Activated T-cell treated with anti-CD3 and anti-CD28 coated beads, Interleukin-2, amount 50 U/mL, for 4 hours (primary cell): ENCODE measurements around the gene TOLLIP. TPM values are rescaled to one million over a fixed set of nuclear protein-coding genes. Genes with fewer than 3 reads are reported as not detected.

Source experiments
- ATAC-seq, 2 donors: fragments of 200-7000 bp; cut with Tn5 transposase; one replicate each; pipeline ENCODE4 v1.10.0; 2021
- DNase-seq: peaks from one replicate; pipeline ENCODE4 v3.0.0-alpha.2; 2020
- H3K27me3 Mint-ChIP-seq: one replicate; pipeline ENCODE4 v1.8.0; 2021; ENCODE audit warnings: low read depth, mixed read lengths
- H3K36me3 Mint-ChIP-seq: one replicate; pipeline ENCODE4 v1.8.0; 2022; ENCODE audit warnings: mixed read lengths; ENCODE audit not compliant: insufficient read depth
- H3K4me1 Mint-ChIP-seq: one replicate; pipeline ENCODE4 v1.8.0; 2021; ENCODE audit warnings: low read depth, mixed read lengths
- H3K4me3 Mint-ChIP-seq: one replicate; pipeline ENCODE4 v1.8.0; 2021; ENCODE audit warnings: mild to moderate bottlenecking, moderate library complexity, mixed read lengths
- H3K9me3 Mint-ChIP-seq: one replicate; pipeline ENCODE4 v1.8.0; 2021; ENCODE audit warnings: mixed read lengths
- total RNA-seq, 3 donors: library from RNA; stranded (reverse); gene quantifications; one replicate each; pipeline ENCODE4 v1.2.1, GENCODE V29; 2021

The TOLLIP gene
- total RNA-seq, 3 donors from 2014 or later = 38.0 to 45.9 (median 44.3) TPM

DNA sequence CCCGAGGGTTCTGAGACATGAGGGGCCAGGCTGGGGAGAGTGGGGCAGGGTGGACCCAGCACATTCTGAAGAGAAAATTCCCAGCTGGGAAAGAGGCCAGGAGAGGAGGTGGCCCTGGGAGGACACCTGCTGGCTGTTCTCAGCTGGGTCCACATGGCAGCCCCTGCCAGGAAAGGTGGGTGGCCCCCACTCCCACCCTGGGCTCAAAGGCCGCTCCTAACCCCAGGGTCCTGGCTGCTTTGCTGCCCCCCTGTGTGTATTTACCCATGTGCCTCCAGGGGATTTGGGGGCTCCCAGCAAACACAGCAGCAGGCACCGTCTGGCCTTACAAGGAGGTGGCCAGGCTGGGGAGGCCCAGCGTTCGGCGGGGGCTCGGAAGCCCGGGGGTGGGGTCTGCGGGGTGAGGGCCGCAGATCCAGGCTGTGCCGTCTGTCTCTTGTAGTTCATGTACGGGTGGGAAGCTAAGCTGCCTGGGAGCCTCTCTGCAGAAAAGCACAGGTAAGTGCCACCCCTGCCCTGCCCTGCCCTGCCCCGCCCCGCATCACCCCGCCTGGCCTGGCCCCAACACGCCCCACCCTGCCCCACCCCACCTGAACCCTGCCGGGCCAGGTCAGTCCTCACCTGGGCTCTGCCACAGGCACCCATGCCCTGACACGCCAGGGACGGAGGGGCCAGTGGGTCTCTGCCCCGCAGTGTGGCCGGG, 75.9 kb downstream of the TOLLIP start:
- ATAC-seq (no peak), DNase-seq (no peak)
- Mint-ChIP-seq H3K27me3 (no peaks in the 10 kb centered on the region), H3K4me1 (no peaks in the 10 kb centered on the region), H3K9me3 (no peaks in the 10 kb centered on the region), H3K36me3 (no peaks in the 10 kb centered on the region), H3K4me3 (no peak overlapping the region)

- DNase-seq (no peak), ATAC-seq (no peak)
- H3K9me3 Mint-ChIP-seq = no peaks in the 10 kb centered on the region
- H3K27me3 Mint-ChIP-seq = no peaks in the 10 kb centered on the region
- H3K4me1 Mint-ChIP-seq = no peaks in the 10 kb centered on the region
- H3K4me3 Mint-ChIP-seq = no peak overlapping the region
- no peaks in the 10 kb centered on the region for H3K36me3 Mint-ChIP-seq
Observed at GRCh38 chr11:1232883-1233321, 76.5 kb downstream of the TOLLIP start.

DNA sequence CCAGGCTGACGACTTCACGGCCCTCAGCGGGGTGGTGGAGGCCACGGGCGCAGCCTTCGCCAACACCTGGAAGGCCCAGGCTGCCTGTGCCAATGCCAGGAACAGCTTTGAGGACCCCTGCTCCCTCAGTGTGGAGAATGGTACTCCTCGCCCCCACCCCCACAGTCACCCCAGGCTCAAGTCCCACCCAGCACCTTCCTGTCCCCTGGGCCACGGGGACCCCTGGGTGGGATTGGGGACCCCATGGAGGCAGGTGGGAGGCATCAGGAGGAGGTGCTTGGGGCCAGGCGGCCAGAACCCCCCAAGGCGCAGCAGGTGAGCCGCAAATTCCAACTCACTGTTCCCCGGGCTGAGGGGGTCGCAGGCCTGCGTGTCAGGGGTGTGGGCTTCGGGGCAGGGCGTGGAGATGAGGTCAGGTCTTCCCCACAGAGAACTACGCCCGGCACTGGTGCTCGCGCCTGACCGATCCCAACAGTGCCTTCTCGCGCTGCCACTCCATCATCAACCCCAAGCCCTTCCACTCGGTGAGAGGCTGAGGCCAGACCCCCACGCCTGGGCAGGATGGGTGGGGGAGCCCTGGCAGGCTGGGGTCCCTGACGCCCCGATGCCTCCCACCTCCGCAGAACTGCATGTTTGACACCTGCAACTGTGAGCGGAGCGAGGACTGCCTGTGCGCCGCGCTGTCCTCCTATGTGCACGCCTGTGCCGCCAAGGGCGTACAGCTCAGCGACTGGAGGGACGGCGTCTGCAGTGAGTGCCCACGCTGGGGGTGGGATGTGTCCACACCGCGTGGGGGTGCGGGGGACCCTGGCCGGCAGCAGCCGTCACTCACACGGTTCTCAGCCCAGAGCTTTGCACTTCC, 77.2 kb downstream of the TOLLIP start:
- no peak overlapping the region for H3K4me3 Mint-ChIP-seq
- ATAC-seq = no peak
- no peaks in the 10 kb centered on the region for H3K9me3 Mint-ChIP-seq
- no peaks in the 10 kb centered on the region for H3K4me1 Mint-ChIP-seq
- DNase-seq = no peak
- no peaks in the 10 kb centered on the region for H3K36me3 Mint-ChIP-seq
- H3K27me3 Mint-ChIP-seq = no peaks in the 10 kb centered on the region

DNA sequence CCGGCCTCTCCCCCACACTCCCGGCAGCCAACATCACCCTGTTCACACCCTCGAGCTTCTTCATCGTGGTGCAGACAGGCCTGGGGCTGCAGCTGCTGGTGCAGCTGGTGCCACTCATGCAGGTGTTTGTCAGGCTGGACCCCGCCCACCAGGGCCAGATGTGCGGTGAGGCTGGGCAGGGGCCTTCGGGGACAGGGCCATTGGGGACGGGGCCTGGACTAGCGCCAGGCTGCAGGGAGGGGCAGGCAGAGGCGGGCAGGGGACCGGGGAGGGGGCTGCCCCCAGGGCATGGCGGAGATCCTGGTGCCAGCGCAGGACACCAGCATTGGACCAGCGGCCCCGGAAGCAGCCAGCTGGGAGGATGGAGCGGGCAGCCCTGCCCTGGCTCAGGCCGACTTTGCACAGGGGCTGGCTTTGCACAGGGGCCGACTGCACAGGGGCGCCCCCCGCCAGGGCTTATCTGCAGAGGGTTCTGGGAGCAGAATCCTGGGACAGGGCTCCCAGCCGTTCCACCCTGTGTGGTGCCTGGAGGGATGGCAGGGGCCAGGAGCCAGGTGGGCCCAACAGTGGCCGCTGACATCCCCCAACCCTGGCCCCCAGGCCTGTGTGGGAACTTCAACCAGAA, 77.9 kb downstream of the TOLLIP start:
- Mint-ChIP-seq H3K4me3 (no peak overlapping the region), H3K36me3 (no peaks in the 10 kb centered on the region), H3K9me3 (no peaks in the 10 kb centered on the region), H3K4me1 (no peaks in the 10 kb centered on the region), H3K27me3 (no peaks in the 10 kb centered on the region)
- ATAC-seq (no peak), DNase-seq (no peak)

GRCh38 chr11:1230456-1231395, 78.7 kb downstream of the TOLLIP start:
- Mint-ChIP-seq H3K36me3 (no peaks in the 10 kb centered on the region), H3K9me3 (no peaks in the 10 kb centered on the region), H3K27me3 (no peaks in the 10 kb centered on the region), H3K4me3 (no peak overlapping the region), H3K4me1 (no peaks in the 10 kb centered on the region)
- no peak for DNase-seq
- no peak for ATAC-seq

GRCh38 chr11:1230121-1230455, 79.3 kb downstream of the TOLLIP start:
- no peak overlapping the region for H3K4me3 Mint-ChIP-seq
- ATAC-seq (no peak), DNase-seq (no peak)
- no peaks in the 10 kb centered on the region for H3K27me3 Mint-ChIP-seq
- no peaks in the 10 kb centered on the region for H3K9me3 Mint-ChIP-seq
- H3K4me1 Mint-ChIP-seq = no peaks in the 10 kb centered on the region
- no peaks in the 10 kb centered on the region for H3K36me3 Mint-ChIP-seq

GRCh38 chr11:1229471-1230120, 79.8 kb downstream of the TOLLIP start:
- no peaks in the 10 kb centered on the region for H3K9me3 Mint-ChIP-seq
- no peaks in the 10 kb centered on the region for H3K4me1 Mint-ChIP-seq
- ATAC-seq = no peak

DNA sequence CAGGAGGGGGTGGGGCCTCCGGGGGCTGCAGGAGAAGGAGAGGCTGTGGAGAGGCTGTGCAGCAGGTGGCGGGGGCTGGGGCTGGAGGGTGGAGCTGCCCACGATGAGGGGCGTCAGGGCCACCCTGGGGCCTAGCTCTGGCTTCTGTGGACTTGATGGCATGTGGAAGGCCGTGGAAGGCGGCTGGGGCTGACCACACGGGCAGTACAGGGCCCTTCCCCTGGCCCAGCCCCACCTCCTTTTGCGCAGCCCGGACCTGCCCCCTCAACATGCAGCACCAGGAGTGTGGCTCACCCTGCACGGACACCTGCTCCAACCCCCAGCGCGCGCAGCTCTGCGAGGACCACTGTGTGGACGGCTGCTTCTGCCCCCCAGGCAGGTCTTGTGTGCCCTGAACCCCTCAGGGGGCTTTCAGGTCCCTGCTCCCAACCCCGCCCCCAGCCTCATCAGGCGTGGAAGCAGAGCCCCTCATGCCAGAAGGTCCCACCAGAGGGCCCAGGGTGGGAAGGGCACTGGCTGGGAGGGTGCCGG, 80.4 kb downstream of the TOLLIP start:
- H3K9me3 Mint-ChIP-seq = no peaks in the 10 kb centered on the region

More at GRCh38 chr11:1229471-1230120, 79.8 kb downstream of the TOLLIP start:
- no peaks in the 10 kb centered on the region for H3K27me3 Mint-ChIP-seq
- no peaks in the 10 kb centered on the region for H3K36me3 Mint-ChIP-seq
- H3K4me3 Mint-ChIP-seq = no peak overlapping the region
- DNase-seq = no peak

DNA sequence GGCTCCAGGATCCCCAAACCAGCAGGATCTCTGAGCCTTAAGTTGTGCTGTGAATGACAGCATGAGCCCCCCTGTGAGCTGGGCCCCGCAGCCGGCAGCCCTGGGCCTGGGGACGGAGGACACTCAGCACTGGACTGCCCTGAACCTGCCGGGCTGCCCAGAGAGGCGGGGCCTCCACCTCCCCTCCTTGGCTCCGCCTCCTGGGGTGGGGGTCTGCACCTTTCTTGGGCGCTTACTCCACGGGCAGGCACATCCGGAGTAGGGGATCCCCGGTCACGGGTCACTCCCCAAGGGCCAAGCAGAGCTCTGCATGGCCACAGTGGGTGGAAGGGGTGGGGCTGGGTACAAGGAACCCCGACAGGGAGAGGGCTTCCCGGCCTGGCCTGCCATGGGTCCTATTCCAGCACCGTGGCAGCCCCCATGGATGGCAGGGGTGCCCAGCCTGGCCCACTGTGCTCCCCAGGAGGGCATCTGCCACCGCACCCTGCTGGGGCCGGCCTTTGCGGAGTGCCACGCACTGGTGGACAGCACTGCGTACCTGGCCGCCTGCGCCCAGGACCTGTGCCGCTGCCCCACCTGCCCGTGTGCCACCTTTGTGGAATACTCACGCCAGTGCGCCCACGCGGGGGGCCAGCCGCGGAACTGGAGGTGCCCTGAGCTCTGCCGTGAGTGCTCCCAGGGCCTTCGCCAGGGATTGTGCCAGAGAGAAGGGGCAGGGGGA, 81.2 kb downstream of the TOLLIP start:
- Mint-ChIP-seq H3K36me3 (no peaks in the 10 kb centered on the region), H3K4me3 (no peak overlapping the region)

More for the DNA sequence above, 80.4 kb downstream of the TOLLIP start:
- Mint-ChIP-seq H3K4me1 (no peaks in the 10 kb centered on the region), H3K27me3 (no peaks in the 10 kb centered on the region), H3K4me3 (no peak overlapping the region), H3K36me3 (no peaks in the 10 kb centered on the region)
- no peak for ATAC-seq
- no peak for DNase-seq

GRCh38 chr11:1227551-1228100, 81.8 kb downstream of the TOLLIP start:
- no peaks in the 10 kb centered on the region for H3K36me3 Mint-ChIP-seq
- no peak overlapping the region for H3K4me3 Mint-ChIP-seq
- DNase-seq (no peak), ATAC-seq (no peak)
- H3K9me3 Mint-ChIP-seq = no peaks in the 10 kb centered on the region
- H3K4me1 Mint-ChIP-seq = no peaks in the 10 kb centered on the region
- H3K27me3 Mint-ChIP-seq = no peaks in the 10 kb centered on the region

More for the DNA sequence above, 81.2 kb downstream of the TOLLIP start:
- DNase-seq = no peak
- H3K27me3 Mint-ChIP-seq = no peaks in the 10 kb centered on the region
- H3K4me1 Mint-ChIP-seq = no peaks in the 10 kb centered on the region
- no peaks in the 10 kb centered on the region for H3K9me3 Mint-ChIP-seq
- no peak for ATAC-seq

GRCh38 chr11:1226986-1227550, 82.4 kb downstream of the TOLLIP start:
- DNase-seq (no peak), ATAC-seq (no peak)
- H3K27me3 Mint-ChIP-seq = no peaks in the 10 kb centered on the region
- H3K9me3 Mint-ChIP-seq = no peaks in the 10 kb centered on the region
- no peaks in the 10 kb centered on the region for H3K36me3 Mint-ChIP-seq
- no peak overlapping the region for H3K4me3 Mint-ChIP-seq
- H3K4me1 Mint-ChIP-seq = no peaks in the 10 kb centered on the region

DNA sequence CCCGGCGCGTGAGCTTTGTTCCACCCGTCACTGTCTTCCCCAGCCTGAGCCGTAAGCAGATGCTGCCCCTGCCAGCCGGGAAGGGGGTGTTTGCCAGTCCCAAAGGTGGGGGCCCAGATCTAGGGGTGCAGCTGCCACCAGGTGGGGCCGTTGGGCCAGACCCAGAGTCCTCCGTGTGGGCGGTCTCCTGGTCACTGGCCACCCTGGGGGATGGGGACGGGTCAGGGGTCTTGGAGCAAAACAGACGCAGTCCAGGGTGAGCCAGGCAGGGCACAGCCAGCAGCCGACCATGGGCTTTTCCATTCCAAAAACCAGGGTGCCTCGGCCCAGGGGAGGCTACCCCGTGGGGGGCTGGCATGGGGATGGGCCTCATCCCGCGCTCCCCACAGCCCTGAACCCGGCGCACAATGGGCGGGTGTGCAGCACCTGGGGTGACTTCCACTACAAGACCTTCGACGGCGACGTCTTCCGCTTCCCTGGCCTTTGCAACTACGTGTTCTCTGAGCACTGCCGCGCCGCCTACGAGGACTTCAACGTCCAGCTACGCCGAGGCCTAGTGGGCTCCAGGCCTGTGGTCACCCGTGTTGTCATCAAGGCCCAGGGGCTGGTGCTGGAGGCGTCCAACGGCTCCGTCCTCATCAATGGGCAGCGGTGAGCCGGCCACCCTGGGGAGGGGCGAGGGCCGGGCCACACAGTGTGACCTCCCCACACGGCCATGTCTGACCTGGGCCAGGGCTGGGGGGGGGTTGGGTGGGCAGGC, 83.0 kb downstream of the TOLLIP start:
- peaks cover 3% of the 10 kb centered on the region for H3K27me3 Mint-ChIP-seq
- DNase-seq (no peak), ATAC-seq (no peak)
- H3K36me3 Mint-ChIP-seq = no peaks in the 10 kb centered on the region
- no peaks in the 10 kb centered on the region for H3K9me3 Mint-ChIP-seq
- H3K4me3 Mint-ChIP-seq = no peak overlapping the region
- H3K4me1 Mint-ChIP-seq = no peaks in the 10 kb centered on the region
